GM12891 (cell line): Measurements from ENCODE around the gene JUN.

Experiments used
- POLR2A ChIP-seq: IDR thresholded peaks from 2 replicates; pipeline ENCODE4 v1.6.1; 2011; ENCODE audit warnings: low read depth, low read length, control low read depth
- POLR2AphosphoS5 ChIP-seq: IDR thresholded peaks from 2 replicates; pipeline ENCODE4 v1.6.1; 2011; ENCODE audit warnings: low read depth, low read length, control low read depth
- TAF1 ChIP-seq: IDR thresholded peaks from 2 replicates; pipeline ENCODE4 v1.6.1; 2011; ENCODE audit warnings: low read depth, low read length, control low read depth

GRCh38 chr1:58812926-58813325, 29.1 kb upstream of the JUN start:
- no peak for TF ChIP-seq TAF1
- no peak for TF ChIP-seq POLR2A
- no peak for TF ChIP-seq POLR2AphosphoS5
